ENCODE measurements around the gene HCFC1R1. TPM values are rescaled to one million over a fixed set of nuclear protein-coding genes. Genes with fewer than 3 reads are reported as not detected.

The HCFC1R1 gene
- total RNA-seq, 1 donor from 2014 or later, result 1.6 TPM

DNA sequence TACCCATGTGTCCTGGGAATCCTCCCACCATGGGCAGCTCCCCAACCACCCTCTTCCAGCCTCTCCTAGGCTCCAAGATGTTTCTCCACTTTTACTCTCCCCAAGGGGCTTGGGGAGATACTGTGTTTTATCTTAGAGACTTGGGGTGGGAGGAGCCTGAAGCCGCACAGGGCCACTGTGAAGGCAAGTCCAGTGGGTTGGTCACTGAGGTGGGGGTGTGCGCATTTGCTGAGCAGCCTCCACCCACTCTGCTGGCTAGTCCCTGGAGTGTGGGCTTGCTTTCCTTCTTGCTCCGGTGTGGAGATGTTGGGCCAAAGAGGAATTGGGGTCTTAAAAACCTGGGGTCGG lies 15.1 kb downstream of the HCFC1R1 start:
- no peak for TF ChIP-seq EZH2phosphoT487 (IDR thresholded peaks at IDR 0.05)
- no peak for TF ChIP-seq CTCF (IDR thresholded peaks at IDR 0.05)
- no peak for TF ChIP-seq EZH2 (IDR thresholded peaks at IDR 0.05)

DNA sequence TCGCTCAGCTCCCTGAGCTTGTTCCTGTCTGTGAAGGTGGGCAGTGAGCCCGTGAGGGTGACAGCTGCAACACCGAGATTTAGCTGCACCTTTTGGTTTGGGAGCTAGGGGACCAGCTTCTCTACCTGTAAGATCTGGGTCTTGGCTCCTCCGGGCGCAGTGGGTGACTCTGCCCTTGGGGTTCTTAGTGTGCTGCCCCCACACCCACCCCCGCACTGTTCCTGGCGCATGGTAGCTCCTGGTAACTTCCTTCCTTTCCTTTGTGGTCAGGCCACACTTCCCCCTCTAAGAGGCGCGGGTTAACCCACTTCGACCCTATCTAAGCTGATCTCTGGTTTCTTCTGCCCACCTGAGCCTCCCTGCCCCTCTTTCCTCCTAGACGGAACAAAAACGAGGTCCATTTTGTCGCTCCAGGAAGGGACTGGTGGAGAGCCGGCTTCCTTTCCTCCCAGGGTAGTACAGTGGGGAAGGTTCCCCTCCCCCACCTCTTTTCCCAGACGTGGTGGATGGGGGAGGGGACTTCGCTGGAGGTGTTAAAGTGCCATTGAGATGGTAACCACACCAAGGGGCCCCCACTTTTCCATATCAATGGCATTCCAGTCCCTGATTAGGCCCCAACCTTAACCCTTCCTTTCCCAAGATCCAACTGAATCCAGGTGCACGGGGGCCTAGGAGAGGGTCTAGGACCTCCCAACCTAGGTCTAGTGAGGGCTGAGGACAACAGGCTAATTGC lies 15.6 kb downstream of the HCFC1R1 start:
- H2AFZ ChIP-seq (replicated peaks), result no peak overlapping the region
- Mint-ChIP-seq H3K27ac (no peak overlapping the region), H3K36me3 (no peaks in the 10 kb centered on the region), H3K9me3 (no peaks in the 10 kb centered on the region), H3K27me3 (ENCODE audit: insufficient read depth, low read depth) (peaks cover 35% of the 10 kb centered on the region), H3K4me1 (peaks cover 30% of the 10 kb centered on the region), H3K4me3 (peak overlapping the region; percentile 18)
- H3K4me2 ChIP-seq, result peak overlapping the region; percentile 65
- peaks cover 49% of the 10 kb centered on the region for H3F3A ChIP-seq (ENCODE audit: low read depth)
- peaks cover 38% of the 10 kb centered on the region for H3K4me1 ChIP-seq
- peak overlapping the region; percentile 29 for H3K4me3 ChIP-seq
- no peaks in the 10 kb centered on the region for H3K36me3 ChIP-seq
- H3K79me2 ChIP-seq (ENCODE audit: low read depth), result no peaks in the 10 kb centered on the region
- no peaks in the 10 kb centered on the region for H3K9me3 ChIP-seq (ENCODE audit: low read depth)
- H3K27me3 ChIP-seq, result peaks cover 76% of the 10 kb centered on the region
- H3K27ac ChIP-seq, result no peak overlapping the region
- no peak for TF ChIP-seq EZH2phosphoT487 (IDR thresholded peaks at IDR 0.05)
- TF ChIP-seq CTCF (IDR thresholded peaks at IDR 0.05), result no peak
- TF ChIP-seq EZH2 (IDR thresholded peaks at IDR 0.05), result peak; percentile 9
- no peak overlapping the region for H3K9ac ChIP-seq
- DNase-seq (ENCODE audit: low spot score), result peak; percentile 59
- peaks cover 15% of the 10 kb centered on the region for H4K20me1 ChIP-seq (ENCODE audit: low read depth)

More for the DNA sequence above, 15.1 kb downstream of the HCFC1R1 start:
- no peak for DNase-seq (ENCODE audit: low spot score)
- Histone ChIP-seq H3K27ac (no peak overlapping the region), H3K9me3 (ENCODE audit: low read depth) (no peaks in the 10 kb centered on the region), H3F3A (ENCODE audit: low read depth) (peaks cover 49% of the 10 kb centered on the region), H3K79me2 (ENCODE audit: low read depth) (no peaks in the 10 kb centered on the region), H3K4me1 (peaks cover 38% of the 10 kb centered on the region), H3K4me3 (no peak overlapping the region), H4K20me1 (ENCODE audit: low read depth) (peaks cover 18% of the 10 kb centered on the region), H3K4me2 (peak overlapping the region; percentile 65), H2AFZ (replicated peaks) (no peak overlapping the region), H3K9ac (no peak overlapping the region), H3K36me3 (no peaks in the 10 kb centered on the region), H3K27me3 (peaks cover 81% of the 10 kb centered on the region)
- Mint-ChIP-seq H3K36me3 (no peaks in the 10 kb centered on the region), H3K27me3 (ENCODE audit: insufficient read depth, low read depth) (peaks cover 35% of the 10 kb centered on the region), H3K27ac (no peak overlapping the region), H3K9me3 (no peaks in the 10 kb centered on the region), H3K4me1 (peaks cover 30% of the 10 kb centered on the region), H3K4me3 (no peak overlapping the region)

DNA sequence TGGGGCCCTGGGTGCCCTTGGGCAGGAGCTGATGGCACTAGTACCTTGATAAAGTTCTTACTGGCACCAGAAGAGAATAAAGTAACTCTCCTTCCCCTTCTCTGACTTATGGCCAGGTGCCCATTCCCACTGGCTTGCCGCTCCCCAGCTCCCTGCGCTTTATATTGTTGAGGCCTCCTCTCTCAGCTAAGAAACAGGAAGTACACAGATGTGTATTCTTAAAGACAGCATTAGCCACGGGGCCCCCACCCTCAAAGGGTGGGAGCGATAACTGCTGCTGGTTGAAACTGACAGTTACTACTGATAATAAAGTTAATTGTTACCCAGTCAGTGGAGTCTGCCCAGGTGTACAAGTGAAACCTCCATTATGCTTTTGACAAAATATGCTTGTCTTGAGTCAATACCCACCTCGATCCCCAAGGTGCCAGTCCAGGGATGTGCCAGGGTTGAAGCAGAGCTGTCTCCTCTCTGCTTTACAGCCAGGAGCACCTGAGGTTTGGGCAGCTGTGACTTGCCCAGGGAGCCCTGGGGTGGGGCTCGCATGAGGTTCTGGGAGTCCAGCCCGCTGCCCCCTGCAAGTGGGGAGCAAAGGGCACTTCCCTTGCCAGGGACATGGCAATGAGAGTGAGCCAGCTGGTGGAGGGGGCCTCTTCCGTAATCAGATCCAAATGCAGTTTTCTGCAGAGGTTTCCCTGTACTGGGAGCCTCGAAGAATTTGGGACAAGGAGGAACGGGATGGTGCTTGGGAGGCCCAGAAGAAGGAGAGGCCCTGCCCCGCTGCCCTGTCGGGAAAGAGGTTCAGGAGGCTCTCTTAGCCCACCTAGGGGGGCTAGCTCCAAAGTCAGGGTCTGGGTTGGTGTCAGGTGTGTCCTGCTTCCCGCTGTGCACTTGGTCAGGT lies 16.4 kb downstream of the HCFC1R1 start:
- H3K4me3 ChIP-seq, result no peak overlapping the region
- H3K27ac ChIP-seq, result no peak overlapping the region
- peaks cover 67% of the 10 kb centered on the region for H3K27me3 ChIP-seq
- H3F3A ChIP-seq (ENCODE audit: low read depth), result peaks cover 49% of the 10 kb centered on the region
- H3K79me2 ChIP-seq (ENCODE audit: low read depth), result no peaks in the 10 kb centered on the region
- H3K4me1 ChIP-seq, result peaks cover 31% of the 10 kb centered on the region
- H2AFZ ChIP-seq (replicated peaks), result no peak overlapping the region
- H3K9me3 Mint-ChIP-seq, result peaks cover 2% of the 10 kb centered on the region
- H3K4me3 Mint-ChIP-seq, result no peak overlapping the region
- H3K9me3 ChIP-seq (ENCODE audit: low read depth), result no peaks in the 10 kb centered on the region
- DNase-seq (ENCODE audit: low spot score), result no peak
- no peaks in the 10 kb centered on the region for H3K36me3 Mint-ChIP-seq
- H3K9ac ChIP-seq, result no peak overlapping the region
- H4K20me1 ChIP-seq (ENCODE audit: low read depth), result peaks cover 11% of the 10 kb centered on the region
- H3K27me3 Mint-ChIP-seq (ENCODE audit: insufficient read depth, low read depth), result peaks cover 38% of the 10 kb centered on the region
- peak overlapping the region; percentile 65 for H3K4me2 ChIP-seq
- H3K4me1 Mint-ChIP-seq, result peaks cover 27% of the 10 kb centered on the region
- no peak overlapping the region for H3K27ac Mint-ChIP-seq
- H3K36me3 ChIP-seq, result no peaks in the 10 kb centered on the region
- TF ChIP-seq CTCF (IDR thresholded peaks at IDR 0.05) (no peak), EZH2 (IDR thresholded peaks at IDR 0.05) (peak; percentile 20), EZH2phosphoT487 (IDR thresholded peaks at IDR 0.05) (peak; percentile 28)
